Amygdala (tissue), 56 donors: ENCODE measurements around the gene LMTK3.
A peak's percentile ranks its signal among the peaks of the same experiment; 100 is the strongest.
"Not testable (repeated sequence)": the region's sequence is repeated elsewhere in the genome, so short reads cannot be mapped to it uniquely, and the experiment has no call there.

Source experiments
- DNase-seq, 56 donors: peaks; one replicate each; lab custom pipeline; 2025; lab: John Stamatoyannopoulos, UW

Gene LMTK3

GRCh38 chr19:48492925-48493717 is 18.5 kb downstream of the LMTK3 start:
- peak in 55 of 56 donors; percentile 37 to 99 (median 85) for DNase-seq

GRCh38 chr19:48491793-48492123 is 19.9 kb downstream of the LMTK3 start:
- no peak for DNase-seq

GRCh38 chr19:48490981-48491792 is 20.4 kb downstream of the LMTK3 start:
- peak in 1 of 56 donors; percentile 41 for DNase-seq

- DNase-seq = peak in 32 of 56 donors; percentile 5 to 68 (median 23)
Measured at GRCh38 chr19:48489608-48490216, 21.9 kb downstream of the LMTK3 start.

- not testable (repeated sequence) for DNase-seq
Measured at GRCh38 chr19:48488478-48488877, 23.2 kb downstream of the LMTK3 start.

GRCh38 chr19:48487948-48488347 is 23.7 kb downstream of the LMTK3 start:
- peak in 6 of 56 donors; percentile 8 to 30 (median 14) for DNase-seq

GRCh38 chr19:48487544-48487943 is 24.1 kb downstream of the LMTK3 start:
- no peak for DNase-seq

- DNase-seq = not testable (repeated sequence)
Measured at GRCh38 chr19:48486706-48487105, 24.9 kb downstream of the LMTK3 start.

- no peak for DNase-seq
Measured at GRCh38 chr19:48484931-48485612, 26.6 kb downstream of the LMTK3 start.

- DNase-seq = no peak
Measured at GRCh38 chr19:48484247-48484893, 27.3 kb downstream of the LMTK3 start.

GRCh38 chr19:48483301-48483700 is 28.3 kb downstream of the LMTK3 start:
- DNase-seq = peak in 1 of 56 donors; percentile 41

- DNase-seq = no peak
Measured at GRCh38 chr19:48481846-48482639, 29.6 kb downstream of the LMTK3 start.

- DNase-seq = peak in 36 of 56 donors; percentile 23 to 77 (median 56)
Measured at GRCh38 chr19:48480558-48481500, 30.8 kb downstream of the LMTK3 start.

GRCh38 chr19:48480183-48480557 is 31.5 kb downstream of the LMTK3 start:
- peak in 45 of 56 donors; percentile 18 to 77 (median 54) for DNase-seq

GRCh38 chr19:48479686-48480085 is 31.9 kb downstream of the LMTK3 start:
- no peak for DNase-seq

GRCh38 chr19:48478339-48479256 is 33.0 kb downstream of the LMTK3 start:
- DNase-seq = no peak
